GM21390 (cell line): ENCODE results near the gene SEZ6L2.
A peak's percentile ranks its signal among the peaks of the same experiment; 100 is the strongest.
"Not testable (repeated sequence)": the region's sequence is repeated elsewhere in the genome, so short reads cannot be mapped to it uniquely, and the experiment has no call there.

Source experiments
- ATAC-seq: cut with Tn5 transposase; IDR thresholded peaks from one replicate; pipeline ENCODE4 v1.9.1; 2021; ENCODE audit not compliant: unreplicated experiment

Gene SEZ6L2

GRCh38 chr16:29891525-29892457, 7.6 kb downstream of the SEZ6L2 start:
- no peak for ATAC-seq

DNA sequence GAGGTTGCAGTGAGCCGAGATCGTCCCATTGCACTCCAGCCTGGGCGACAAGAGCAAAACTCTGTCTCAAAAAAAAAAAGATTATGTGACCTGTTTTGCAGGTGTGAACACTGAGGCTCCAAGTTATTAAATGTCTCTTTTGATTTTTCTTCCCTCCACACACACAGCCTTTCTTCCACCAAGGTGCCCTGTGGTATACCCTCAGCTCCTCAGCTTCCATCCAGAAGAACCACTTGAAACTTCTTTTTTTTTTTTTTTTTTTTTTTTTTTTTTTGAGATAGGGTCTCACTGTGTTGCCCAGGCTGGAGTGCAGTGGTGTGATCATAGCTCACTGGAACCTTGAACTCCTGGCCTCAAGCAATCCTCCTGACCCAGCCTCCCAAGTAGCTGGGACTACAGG, 10.0 kb downstream of the SEZ6L2 start:
- not testable (repeated sequence) for ATAC-seq

DNA sequence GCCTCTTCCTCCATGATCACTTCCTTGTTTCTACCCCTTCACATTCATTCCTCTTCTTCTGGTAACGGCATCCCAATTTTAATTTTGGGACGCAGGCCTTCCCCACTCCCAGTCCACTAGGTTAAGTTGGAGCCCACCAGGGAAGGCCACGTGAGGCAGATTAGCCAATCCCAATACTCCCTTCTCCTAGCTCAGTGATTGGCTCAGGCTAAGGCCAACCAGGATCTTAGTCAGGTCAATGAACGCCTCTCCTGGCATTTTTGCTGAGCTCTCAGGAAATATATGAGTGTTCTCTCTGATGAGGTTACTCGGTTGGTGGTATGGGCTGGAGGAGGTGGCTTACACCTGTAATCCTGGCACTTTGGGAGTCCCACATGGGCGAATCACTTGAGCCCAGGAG, 15.4 kb downstream of the SEZ6L2 start:
- no peak for ATAC-seq

DNA sequence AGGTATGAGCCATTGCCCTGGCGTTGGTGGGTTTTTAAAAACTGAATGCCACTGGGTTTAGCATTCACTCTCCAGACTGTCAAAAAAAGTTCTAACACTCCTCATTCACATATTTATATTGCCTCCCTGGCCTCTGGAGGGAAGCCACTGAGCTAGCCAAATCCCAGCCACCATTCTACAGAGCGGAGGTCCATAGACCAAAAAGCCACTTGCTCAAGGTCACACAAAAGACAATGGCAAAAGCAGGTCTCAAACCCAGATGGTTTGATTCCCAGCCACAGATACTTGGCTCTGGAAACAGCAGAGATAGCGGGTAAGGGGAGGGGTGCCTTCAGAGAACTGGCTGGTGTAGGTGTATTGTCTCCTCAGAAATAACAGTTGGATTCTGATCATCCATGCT, 18.3 kb downstream of the SEZ6L2 start:
- no peak for ATAC-seq

DNA sequence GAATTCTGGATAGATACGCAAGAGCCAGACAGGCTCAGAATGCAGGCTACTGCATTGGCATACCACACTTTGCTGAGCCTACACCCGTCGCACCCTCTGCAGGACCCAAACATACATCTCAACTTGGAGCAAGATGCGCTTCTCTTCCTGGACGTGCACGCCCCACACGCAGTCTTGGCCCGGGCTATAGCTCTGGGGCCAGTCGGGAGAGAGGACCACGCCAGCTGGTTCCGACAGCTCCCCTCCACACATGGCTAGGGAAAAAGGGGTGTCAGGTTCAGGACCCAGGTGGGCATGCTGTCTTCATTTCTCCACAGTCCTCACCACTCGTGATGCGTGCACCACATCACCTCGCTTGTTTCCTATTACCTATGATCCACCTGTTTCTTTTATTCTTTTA, 21.2 kb downstream of the SEZ6L2 start:
- no peak for ATAC-seq

- ATAC-seq, result no peak
Measured at GRCh38 chr16:29877266-29877961, 21.9 kb downstream of the SEZ6L2 start.

- no peak for ATAC-seq
Measured at GRCh38 chr16:29876594-29877249, 22.6 kb downstream of the SEZ6L2 start.

GRCh38 chr16:29876217-29876593, 23.1 kb downstream of the SEZ6L2 start:
- no peak for ATAC-seq

DNA sequence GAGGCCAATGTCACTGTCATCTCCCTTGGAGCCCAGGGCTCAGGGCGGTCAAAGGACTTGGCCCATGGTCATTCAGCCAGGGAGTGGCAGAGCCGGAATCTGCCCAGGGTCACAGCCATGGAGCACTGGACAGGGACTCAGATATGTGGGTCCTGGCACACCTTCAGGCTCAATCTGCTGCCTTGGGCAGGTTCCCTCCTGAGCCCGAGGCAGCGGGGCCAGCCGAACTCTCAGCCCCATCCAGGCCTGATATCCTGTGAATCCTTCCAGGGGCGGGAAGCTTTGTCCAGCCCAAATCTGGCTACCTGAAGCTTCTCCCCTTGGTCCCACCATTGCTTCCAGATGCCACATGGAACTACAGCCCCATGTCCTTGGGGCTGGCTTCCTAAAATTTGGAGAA, 24.1 kb downstream of the SEZ6L2 start:
- ATAC-seq, result no peak

- no peak for ATAC-seq
Measured at GRCh38 chr16:29873319-29873718, 26.0 kb downstream of the SEZ6L2 start.

- no peak for ATAC-seq
Measured at GRCh38 chr16:29871822-29872546, 27.4 kb downstream of the SEZ6L2 start.

DNA sequence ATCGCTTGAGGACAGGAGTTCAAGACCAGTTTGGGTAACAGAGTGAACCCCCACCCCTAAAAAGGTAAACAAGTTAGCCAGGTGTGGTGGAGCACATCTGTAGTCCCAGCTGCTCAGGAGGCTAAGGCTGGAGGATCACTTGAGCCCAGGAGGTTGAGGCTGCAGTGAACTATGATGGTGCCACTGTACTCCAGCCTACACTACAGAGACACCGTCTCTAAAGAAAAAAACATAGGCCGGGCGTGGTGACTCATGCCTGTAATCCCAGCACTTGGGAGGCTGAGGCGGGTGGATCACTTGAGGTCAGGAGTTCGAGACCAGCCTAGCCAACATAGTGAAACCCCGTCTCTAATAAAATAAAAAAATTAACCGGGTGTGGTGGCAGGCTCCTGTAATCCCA, 30.3 kb downstream of the SEZ6L2 start:
- ATAC-seq, result not testable (repeated sequence)

- no peak for ATAC-seq
Measured at GRCh38 chr16:29868396-29869009, 30.8 kb downstream of the SEZ6L2 start.

- ATAC-seq, result no peak
Measured at GRCh38 chr16:29864205-29864604, 35.1 kb downstream of the SEZ6L2 start.

- no peak for ATAC-seq
Measured at GRCh38 chr16:29863669-29863984, 35.7 kb downstream of the SEZ6L2 start.

DNA sequence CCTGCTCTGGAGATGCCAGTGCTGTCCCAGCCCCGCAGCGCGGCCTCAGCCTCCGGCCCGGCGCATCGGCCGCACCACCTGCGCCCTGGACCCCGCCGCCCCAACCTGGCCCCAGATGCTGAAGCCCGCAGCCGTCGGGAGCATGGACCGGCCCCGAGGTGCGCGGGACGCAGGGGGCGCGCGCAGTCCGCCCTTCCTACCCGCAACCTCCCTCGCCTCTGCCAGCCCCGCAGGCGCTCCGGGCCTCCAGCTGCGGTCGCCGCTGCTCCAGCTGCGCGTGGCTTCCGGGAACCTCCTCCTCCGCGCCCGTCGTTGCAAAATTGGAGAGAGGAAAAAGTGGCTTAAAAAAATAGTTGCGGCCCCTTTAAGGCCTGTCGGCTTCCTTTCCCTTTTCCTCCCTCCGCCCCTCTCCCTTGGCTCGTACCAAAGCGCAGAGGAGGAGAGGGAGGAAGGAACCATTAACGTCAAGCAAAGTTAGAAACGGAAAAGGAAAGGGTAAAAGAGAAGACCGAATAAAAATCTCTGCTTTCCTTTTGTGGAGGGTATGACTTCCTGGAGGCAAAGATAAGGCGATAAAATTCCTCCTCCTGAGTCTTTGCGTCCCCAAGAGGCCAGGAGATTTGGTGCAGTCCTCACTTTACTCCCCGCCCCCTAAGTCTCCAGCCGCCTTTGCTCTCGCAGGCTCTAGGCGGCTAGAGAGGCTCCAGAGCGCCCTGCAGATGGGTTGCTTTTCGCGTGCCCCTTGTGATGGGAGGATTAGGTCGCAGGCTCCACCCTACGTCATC, 36.3 kb downstream of the SEZ6L2 start, which contains the start of gene CDIPT:
TSS of gene CDIPT (minus strand) at position 343 of the 785 bp plus-strand sequence. CDS start 369 bp downstream, outside the sequence.
- ATAC-seq, result peak; percentile 88

DNA sequence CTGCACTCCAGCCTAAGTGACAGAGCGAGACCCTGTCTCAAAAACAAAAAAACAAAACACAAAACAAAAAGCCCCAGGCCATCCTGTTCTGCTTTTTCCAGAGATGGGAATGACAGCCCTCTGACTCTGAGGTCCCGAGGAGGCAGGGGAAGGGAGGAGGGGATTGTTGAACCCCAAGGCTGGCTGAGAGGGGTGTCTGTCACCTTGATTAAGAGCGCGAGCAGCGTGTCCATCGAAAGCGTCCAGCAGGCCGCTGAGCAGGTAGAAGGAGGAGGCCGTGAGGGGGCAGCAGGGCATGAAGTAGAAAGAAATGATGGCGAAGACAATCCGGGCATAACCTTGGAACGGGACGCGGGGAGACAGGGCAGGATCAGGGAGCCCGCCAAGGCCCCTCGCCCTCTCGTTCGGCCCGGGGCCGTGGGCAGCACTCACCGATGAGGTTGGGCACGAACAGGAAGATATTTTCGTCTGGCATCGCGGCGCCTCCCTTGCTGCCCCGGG, 36.9 kb downstream of the SEZ6L2 start:
- no peak for ATAC-seq

- no peak for ATAC-seq
Measured at GRCh38 chr16:29860218-29860617, 39.1 kb downstream of the SEZ6L2 start.

- no peak for ATAC-seq
Measured at GRCh38 chr16:29858974-29859373, 40.4 kb downstream of the SEZ6L2 start.
